ENCODE measurements around the gene CMTM5.

CMTM5 gene, protein sequence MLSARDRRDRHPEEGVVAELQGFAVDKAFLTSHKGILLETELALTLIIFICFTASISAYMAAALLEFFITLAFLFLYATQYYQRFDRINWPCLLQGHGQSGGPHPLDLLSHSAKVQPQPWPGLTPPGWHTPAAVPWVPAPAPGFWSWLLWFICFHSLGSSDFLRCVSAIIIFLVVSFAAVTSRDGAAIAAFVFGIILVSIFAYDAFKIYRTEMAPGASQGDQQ

DNA sequence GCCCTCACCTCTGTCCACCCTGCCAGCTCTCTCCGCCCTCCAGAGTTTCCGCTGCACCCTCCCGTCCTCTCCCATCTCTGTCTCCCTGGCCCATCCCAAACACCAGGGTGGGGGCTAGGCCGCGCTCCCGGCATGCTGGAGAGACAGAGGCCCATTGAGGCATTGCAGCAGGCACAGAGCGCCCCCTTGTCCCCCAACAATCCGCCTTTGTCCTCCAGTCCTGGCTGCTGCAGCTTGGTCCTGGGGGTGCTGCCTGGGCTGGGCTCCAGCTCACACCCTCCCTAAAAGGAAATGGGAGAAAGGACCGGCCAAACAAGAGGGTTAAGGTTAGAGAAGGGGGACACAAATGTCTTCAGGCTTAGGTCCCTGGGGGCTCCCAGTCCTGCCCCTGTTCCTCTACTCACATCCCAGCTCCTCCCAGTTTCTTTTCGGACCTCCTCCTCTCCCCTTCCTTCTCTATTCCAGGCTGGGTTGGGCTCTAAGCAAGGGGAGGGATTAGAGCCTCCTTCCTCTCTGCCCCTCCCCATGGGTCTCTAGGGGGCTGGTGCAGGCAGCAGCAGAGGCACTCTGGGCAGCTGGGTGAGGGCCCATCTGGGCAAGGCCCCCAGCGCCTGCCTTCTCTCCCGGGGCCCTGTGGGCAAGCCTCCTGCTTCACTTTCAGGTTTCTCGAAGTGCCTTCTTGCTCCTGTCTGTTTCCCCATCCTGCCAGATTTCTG, at the start of gene CMTM5:
CMTM5 (plus strand) TSS at position 565 of the 716 bp plus-strand sequence. CDS start 206 bp downstream, outside the sequence.
- no peak for DNase-seq

GRCh38 chr14:23327947-23328744, 48.7 kb upstream of the CMTM5 start:
- peak; percentile 63 for DNase-seq

GRCh38 chr14:23335623-23336022, 41.2 kb upstream of the CMTM5 start:
- no peak for DNase-seq

- DNase-seq = no peak
Measured at GRCh38 chr14:23339506-23340268, 37.2 kb upstream of the CMTM5 start.

GRCh38 chr14:23344481-23344880, 32.4 kb upstream of the CMTM5 start:
- DNase-seq = no peak

DNA sequence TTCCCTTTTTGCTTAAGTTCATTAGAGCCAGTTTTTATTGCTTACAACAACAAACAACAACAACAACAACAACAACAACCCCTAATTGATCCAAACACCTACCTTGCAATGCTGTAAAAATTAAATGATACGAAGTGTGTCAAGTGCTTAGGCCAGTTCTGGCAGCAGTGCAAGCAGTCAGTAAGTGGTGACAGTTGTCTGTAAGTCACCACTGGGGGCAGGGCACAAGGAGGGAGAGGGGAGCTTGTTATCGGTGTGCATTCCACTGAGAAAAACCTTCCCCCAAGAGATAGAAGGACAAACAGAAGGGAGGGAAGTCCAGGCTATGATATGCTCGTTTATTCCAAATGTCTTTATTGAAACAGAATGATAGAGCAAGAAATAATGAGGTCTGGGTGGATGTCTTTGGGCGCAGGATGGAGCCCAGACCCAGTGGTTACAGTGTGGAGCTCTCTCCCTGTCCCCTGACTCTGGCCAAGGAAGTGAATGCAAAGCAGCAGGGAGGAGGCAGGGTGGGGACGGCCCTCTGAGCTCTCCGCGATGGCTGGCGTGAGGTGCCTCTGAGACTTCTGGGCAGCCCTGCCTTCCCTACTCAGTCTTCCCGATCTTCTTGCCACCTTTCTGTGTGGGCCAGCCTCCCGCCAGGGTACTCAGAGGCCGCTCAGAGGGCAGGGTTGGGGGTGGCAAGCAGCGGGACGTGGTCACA, 30.7 kb upstream of the CMTM5 start:
- DNase-seq = no peak

GRCh38 chr14:23346693-23347405, 30.0 kb upstream of the CMTM5 start:
- no peak for DNase-seq

GRCh38 chr14:23347406-23348296, 29.2 kb upstream of the CMTM5 start:
- no peak for DNase-seq

DNA sequence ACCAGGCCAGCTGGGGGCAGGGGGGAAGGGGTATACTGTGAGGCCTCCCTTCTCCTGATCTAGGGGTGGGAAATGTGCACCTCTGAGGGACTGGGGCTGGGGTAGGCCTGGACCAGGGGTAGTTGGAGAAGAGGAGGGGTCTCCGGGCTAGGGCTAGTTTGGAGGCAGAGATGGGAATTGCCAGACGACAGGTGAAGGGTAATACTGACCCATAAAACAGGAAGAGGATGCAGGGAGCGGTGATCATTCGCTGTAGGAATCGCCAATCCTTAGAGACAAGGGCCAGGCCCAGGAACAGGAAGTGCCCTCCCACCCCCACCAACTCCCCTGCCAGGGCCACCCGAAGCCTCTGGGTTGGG, 28.6 kb upstream of the CMTM5 start:
- no peak for DNase-seq

- DNase-seq = no peak
Measured at GRCh38 chr14:23349156-23349845, 27.5 kb upstream of the CMTM5 start.

- no peak for DNase-seq
Measured at GRCh38 chr14:23351681-23352505, 25.0 kb upstream of the CMTM5 start.

GRCh38 chr14:23352506-23353432, 24.1 kb upstream of the CMTM5 start, which contains the start of gene SLC22A17:
SLC22A17 (minus strand) TSS chr14:23352887.
- DNase-seq = peak; percentile 74

- DNase-seq = no peak
Measured at GRCh38 chr14:23353433-23353780, 23.4 kb upstream of the CMTM5 start.

DNA sequence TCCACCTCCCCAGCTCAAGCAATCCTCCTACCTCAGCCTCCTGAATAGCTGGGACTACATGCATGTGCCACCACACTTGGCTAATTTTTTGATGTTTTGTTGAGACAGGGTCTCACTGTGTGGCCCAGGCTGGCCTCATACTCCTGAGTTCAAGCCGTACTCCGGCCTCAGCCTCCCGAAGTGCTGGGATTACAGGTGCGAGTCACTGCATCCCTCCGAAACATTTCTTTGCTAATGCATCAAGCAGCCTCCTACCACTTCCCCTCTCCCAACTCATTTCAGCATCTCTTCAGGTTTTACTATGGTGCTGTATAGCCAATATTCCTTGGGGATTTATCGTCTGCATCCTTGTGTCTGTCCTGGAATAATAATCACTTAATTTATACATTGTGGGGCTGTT, 21.9 kb upstream of the CMTM5 start:
- no peak for DNase-seq

DNA sequence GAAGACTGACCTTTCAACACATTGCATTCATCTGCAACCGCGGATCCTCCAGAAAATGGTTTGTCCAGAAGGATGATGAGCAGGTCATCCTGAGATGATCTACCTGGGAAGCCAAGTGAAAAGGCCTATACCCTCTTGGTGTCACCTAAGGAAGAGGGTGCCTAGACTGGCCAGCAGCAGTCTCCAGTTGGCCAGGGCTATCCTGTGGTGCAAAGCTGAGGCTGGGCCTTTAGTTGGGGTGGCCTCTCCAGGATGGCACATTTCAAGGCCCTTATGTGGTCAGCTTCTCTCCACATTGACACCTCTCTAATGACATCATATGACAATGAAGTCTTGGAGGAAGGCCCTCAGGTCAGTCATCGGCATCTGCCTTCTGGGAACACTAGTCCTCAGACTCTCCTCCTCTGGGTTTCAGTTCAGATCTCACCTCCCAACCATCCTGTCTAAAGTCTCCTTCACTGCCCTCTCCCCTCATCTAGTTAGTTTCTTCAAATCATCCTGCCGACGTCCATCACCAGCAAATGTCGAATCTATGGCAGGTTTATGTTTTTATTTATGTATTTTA, 20.9 kb upstream of the CMTM5 start:
- no peak for DNase-seq

DNA sequence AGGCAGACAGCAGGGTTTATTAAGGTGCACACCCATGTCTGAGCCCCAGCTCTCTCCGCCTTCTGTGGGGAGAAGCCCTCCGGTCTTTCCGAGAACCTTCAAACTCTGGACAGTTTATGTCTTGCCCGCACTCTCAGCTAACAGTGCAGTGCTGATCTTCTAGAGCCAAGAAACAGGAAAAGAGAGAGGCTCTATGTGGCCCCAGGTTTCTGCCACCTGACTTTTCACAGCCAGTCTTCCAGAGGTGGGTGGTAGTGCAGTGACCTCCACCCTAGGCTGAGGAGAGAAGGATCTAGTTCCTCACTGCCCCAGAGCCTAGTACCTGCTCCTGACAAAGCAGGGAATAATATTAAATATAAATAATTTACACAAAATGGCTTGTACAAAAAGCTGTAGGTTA, 20.2 kb upstream of the CMTM5 start:
- no peak for DNase-seq

DNA sequence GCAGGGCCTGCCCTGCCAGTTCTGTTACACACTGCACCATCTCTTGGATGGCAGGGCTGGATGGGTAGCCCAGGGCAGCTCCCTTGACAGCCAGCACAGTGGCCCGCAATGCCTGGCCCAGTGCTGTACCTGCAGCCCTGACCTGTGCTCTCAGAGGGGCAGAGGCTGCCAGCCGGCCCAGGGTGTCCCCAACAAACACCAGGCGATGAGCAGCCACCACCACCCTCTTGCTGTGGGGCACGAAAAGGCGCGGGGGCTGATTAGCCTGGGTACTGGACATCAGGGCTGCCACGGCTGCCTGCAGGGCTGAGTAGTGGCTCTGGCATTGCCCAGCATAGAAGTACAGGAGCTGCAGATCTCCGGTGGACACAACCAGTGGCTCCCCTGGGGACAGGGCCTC, 19.6 kb upstream of the CMTM5 start:
- no peak for DNase-seq

DNA sequence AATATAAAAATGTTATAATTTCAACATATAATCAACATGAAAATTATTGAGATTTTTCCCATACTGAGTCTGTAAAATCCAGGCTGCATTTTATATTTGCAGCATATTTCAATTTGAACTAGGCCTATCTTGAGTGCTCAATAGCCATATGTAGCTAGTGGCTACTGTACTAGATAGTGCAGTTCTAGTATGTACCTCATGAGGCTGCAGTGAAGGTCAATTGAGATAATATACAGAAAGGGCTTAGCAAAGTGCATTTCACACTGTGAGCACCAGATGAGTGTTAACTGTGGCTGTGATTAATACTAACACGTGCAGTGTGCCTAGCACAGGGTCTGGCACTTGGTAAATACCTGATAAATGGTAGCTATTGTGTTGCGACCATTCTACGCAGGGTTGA, 18.8 kb upstream of the CMTM5 start:
- DNase-seq = no peak
